Lower leg skin (tissue), 4 donors: Measurements from ENCODE around the gene KCNH3. TPM values are rescaled to one million over a fixed set of nuclear protein-coding genes. Genes with fewer than 3 reads are reported as not detected.

Source experiments
- DNase-seq, 2 donors: peaks; one replicate each; pipeline ENCODE4 v3.0.0-alpha.2; 2019; ENCODE audit warnings: low spot score in 2 of 2
- H3K4me3 ChIP-seq: fragments of 200-600 bp; sonication (generic); 2 replicates; pipeline ENCODE4 v1.5.1; 2017; ENCODE audit warnings: mild to moderate bottlenecking, low read depth; ENCODE audit not compliant: poor library complexity, severe bottlenecking
- CTCF ChIP-seq, 3 donors: fragments of 450-650 bp; IDR thresholded peaks; one replicate each; pipeline ENCODE4 v1.5.1; 2016; ENCODE audit warnings: antibody characterized with exemption in 3 of 3, mild to moderate bottlenecking in 3 of 3, moderate library complexity in 2 of 3
- POLR2A ChIP-seq, 2 donors: fragments of 450-650 bp; IDR thresholded peaks; one replicate each; pipeline ENCODE4 v1.6.1; 2016 to 2017; ENCODE audit warnings: antibody characterized with exemption in 2 of 2, mild to moderate bottlenecking in 1 of 2, moderate library complexity in 1 of 2
- WGBS, 2 donors: methylation state at CpG; one replicate each; pipeline ENCODE4 v1.1.5; 2018; 5-methylcytosine and 5-hydroxymethylcytosine counted together
- intact Hi-C: fragments of 100-400 bp; cut with DNase I; formaldehyde crosslinking; loops from one replicate; pipeline ENCODE4 v1.15.0; 2023; ENCODE audit warnings: low total_unique reads
- total RNA-seq, 4 donors: library from RNA; depleted of rRNA; stranded (reverse); fragments of >200 nt; gene quantifications; one replicate each; pipeline ENCODE4 v1.1.0, GENCODE V29; 2016

Gene KCNH3
- total RNA-seq, 4 donors from 2014 or later, result 0.17 to 1.1 TPM; not detected in 2

DNA sequence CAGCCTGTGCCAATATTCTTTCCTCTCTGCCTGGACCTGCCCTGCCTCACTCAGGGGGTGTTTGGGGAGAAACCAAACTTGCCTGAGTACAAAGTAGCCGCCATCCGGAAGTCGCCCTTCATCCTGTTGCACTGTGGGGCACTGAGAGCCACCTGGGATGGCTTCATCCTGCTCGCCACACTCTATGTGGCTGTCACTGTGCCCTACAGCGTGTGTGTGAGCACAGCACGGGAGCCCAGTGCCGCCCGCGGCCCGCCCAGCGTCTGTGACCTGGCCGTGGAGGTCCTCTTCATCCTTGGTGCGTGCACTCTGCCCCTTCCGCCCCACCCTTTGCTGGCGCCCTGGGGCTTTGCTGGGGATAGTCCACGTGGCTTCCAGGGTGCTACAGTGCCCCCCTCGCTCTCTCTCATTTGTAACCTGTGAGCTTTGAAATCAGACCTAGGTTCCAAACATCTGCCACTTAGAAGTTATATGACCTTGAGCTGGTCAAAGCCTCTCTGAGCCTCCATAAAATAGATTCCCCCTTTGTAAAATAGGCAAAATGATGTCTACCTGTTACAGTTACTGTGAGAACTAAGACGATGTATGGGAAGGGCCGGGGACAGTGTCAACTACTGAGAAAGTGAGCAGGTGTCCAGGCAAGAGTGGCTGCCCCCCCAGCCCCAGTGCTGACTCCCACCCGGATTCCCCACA lies 4.5 kb downstream of the KCNH3 start:
- 65 to 75% methylated on average over 20 of the region's 20 CpGs for WGBS, 2 donors
- peak in 1 of 2 donors; percentile 82 for DNase-seq
- intact Hi-C loops, result no loop called here
- no peak for TF ChIP-seq POLR2A (IDR thresholded peaks at IDR 0.05)
- TF ChIP-seq CTCF (IDR thresholded peaks at IDR 0.05), result no peak
- H3K4me3 ChIP-seq, result no peak overlapping the region

GRCh38 chr12:49543914-49544815 lies 5.3 kb downstream of the KCNH3 start:
- WGBS, 2 donors, result 50 to 63% methylated on average over 32 to 39 of the region's 39 CpGs
- TF ChIP-seq POLR2A (IDR thresholded peaks at IDR 0.05), result no peak
- TF ChIP-seq CTCF (IDR thresholded peaks at IDR 0.05), result no peak

GRCh38 chr12:49545815-49546214 lies 7.0 kb downstream of the KCNH3 start:
- WGBS, 2 donors, result 74 to 86% methylated on average over 3 to 4 of the region's 4 CpGs
- intact Hi-C loops, result no loop called here
- TF ChIP-seq POLR2A (IDR thresholded peaks at IDR 0.05) (no peak), CTCF (IDR thresholded peaks at IDR 0.05) (no peak)
- H3K4me3 ChIP-seq, result no peak overlapping the region
- no peak for DNase-seq

More at GRCh38 chr12:49543914-49544815, 5.3 kb downstream of the KCNH3 start:
- DNase-seq, result peak in 1 of 2 donors; percentile 84
- intact Hi-C loops, result no loop called here
- H3K4me3 ChIP-seq, result no peak overlapping the region

GRCh38 chr12:49546481-49546880 lies 7.7 kb downstream of the KCNH3 start:
- no peak for TF ChIP-seq CTCF (IDR thresholded peaks at IDR 0.05)
- TF ChIP-seq POLR2A (IDR thresholded peaks at IDR 0.05), result no peak
- no peak overlapping the region for H3K4me3 ChIP-seq
- WGBS, 2 donors, result 66 to 75% methylated on average over 1 to 3 of the region's 3 CpGs
- peak in 1 of 2 donors; percentile 68 for DNase-seq
- intact Hi-C loops, result no loop called here

- no peak for DNase-seq
- no peak for TF ChIP-seq CTCF (IDR thresholded peaks at IDR 0.05)
- TF ChIP-seq POLR2A (IDR thresholded peaks at IDR 0.05), result no peak
- H3K4me3 ChIP-seq, result no peak overlapping the region
- WGBS, 2 donors, result 67 to 71% methylated on average over 7 of the region's 7 CpGs
- intact Hi-C loops, result no loop called here
These were observed 8.4 kb downstream of the KCNH3 start for GRCh38 chr12:49547090-49547690.
